Mesenchymal stem cell (in vitro differentiated cells and primary cell): Measurements from ENCODE around the gene NGEF.

Experiments
- DNase-seq: peaks from one replicate; pipeline ENCODE4 v3.0.0-alpha.2; 2013
- H2AFZ ChIP-seq: one replicate; pipeline ENCODE4 v1.6.1; 2013; ENCODE audit warnings: low read depth, mild to moderate bottlenecking, control low read depth, inconsistent platforms, low read length, moderate library complexity
- H2AK5ac ChIP-seq: 2 replicates; pipeline ENCODE4 v1.6.1; 2013; ENCODE audit warnings: low read length, moderate library complexity, mild to moderate bottlenecking, inconsistent platforms; ENCODE audit not compliant: severe bottlenecking
- H2BK120ac ChIP-seq: one replicate; pipeline ENCODE4 v1.6.1; 2013; ENCODE audit warnings: low read depth, mild to moderate bottlenecking, inconsistent platforms, low read length, moderate library complexity
- H2BK12ac ChIP-seq, 2 experiments: one replicate each; pipeline ENCODE4 v1.6.1; 2013; ENCODE audit warnings: inconsistent platforms in 2 of 2, low read length in 2 of 2, mild to moderate bottlenecking in 2 of 2, moderate library complexity in 2 of 2, control low read depth in 1 of 2
- H2BK15ac ChIP-seq: one replicate; pipeline ENCODE4 v1.6.1; 2013; ENCODE audit warnings: mild to moderate bottlenecking, low read depth, inconsistent platforms; ENCODE audit not compliant: poor library complexity, severe bottlenecking
- H2BK5ac ChIP-seq: 2 replicates; pipeline ENCODE4 v1.6.1; 2013; ENCODE audit warnings: low read depth, mild to moderate bottlenecking, low read length, control low read depth, inconsistent platforms; ENCODE audit not compliant: poor library complexity, severe bottlenecking
- H3K14ac ChIP-seq, 2 experiments: one replicate each; pipeline ENCODE4 v1.6.1; 2013; ENCODE audit warnings: inconsistent platforms in 2 of 2, low read length in 2 of 2, control low read depth in 1 of 2, mild to moderate bottlenecking in 1 of 2, moderate library complexity in 1 of 2
- H3K18ac ChIP-seq, 2 experiments: one replicate each; pipeline ENCODE4 v1.6.1; 2013; ENCODE audit warnings: inconsistent platforms in 2 of 2, low read length in 2 of 2, control low read depth in 1 of 2, low read depth in 1 of 2, mild to moderate bottlenecking in 1 of 2
- H3K23ac ChIP-seq, 2 experiments: one replicate each; pipeline ENCODE4 v1.6.1; 2013; ENCODE audit warnings: inconsistent platforms in 2 of 2, low read length in 2 of 2, mild to moderate bottlenecking in 2 of 2, moderate library complexity in 2 of 2, control low read depth in 1 of 2
- H3K27ac ChIP-seq: 2 replicates; pipeline ENCODE4 v1.5.1; 2013; ENCODE audit warnings: mild to moderate bottlenecking, moderate library complexity, low read length, control low read depth, inconsistent platforms; ENCODE audit not compliant: poor library complexity, severe bottlenecking
- H3K27me3 ChIP-seq, 2 experiments: 2 replicates each; pipeline versions ENCODE4 v1.6.1 to v1.7.0; 2013; ENCODE audit warnings: low read length in 2 of 2, mild to moderate bottlenecking in 2 of 2, moderate library complexity in 2 of 2, control low read depth in 1 of 2, inconsistent platforms in 1 of 2; ENCODE audit not compliant: control insufficient read depth in 1 of 2, insufficient read depth in 1 of 2
- H3K36me3 ChIP-seq, 2 experiments: 2 replicates each; pipeline versions ENCODE4 v1.6.1 to v1.7.0; 2013; ENCODE audit warnings: low read length in 2 of 2, control low read depth in 1 of 2, inconsistent platforms in 1 of 2, low read depth in 1 of 2, mild to moderate bottlenecking in 1 of 2; ENCODE audit not compliant: insufficient read depth in 2 of 2, control insufficient read depth in 1 of 2
- H3K4ac ChIP-seq, 2 experiments: one replicate each; pipeline ENCODE4 v1.6.1; 2013; ENCODE audit warnings: inconsistent platforms in 2 of 2, low read length in 2 of 2, mild to moderate bottlenecking in 2 of 2, moderate library complexity in 2 of 2, control low read depth in 1 of 2, low read depth in 1 of 2
- H3K4me1 ChIP-seq: 2 replicates; pipeline ENCODE4 v1.6.1; 2013; ENCODE audit warnings: low read depth, low read length, control low read depth; ENCODE audit not compliant: control insufficient read depth, insufficient read depth
- H3K4me2 ChIP-seq: 2 replicates; pipeline ENCODE4 v1.6.1; 2013; ENCODE audit warnings: low read length, mild to moderate bottlenecking, inconsistent platforms; ENCODE audit not compliant: poor library complexity, severe bottlenecking
- H3K4me3 ChIP-seq, 2 experiments: 2 replicates each; pipeline versions ENCODE4 v1.5.1 to v1.7.0; 2013; ENCODE audit warnings: low read length in 2 of 2, mild to moderate bottlenecking in 2 of 2, control low read depth in 1 of 2, low read depth in 1 of 2; ENCODE audit not compliant: insufficient read depth in 1 of 2
- H3K79me1 ChIP-seq: replicated peaks from 2 replicates; pipeline ENCODE4 v1.6.1; 2013; ENCODE audit warnings: mild to moderate bottlenecking, control low read depth, low read length, inconsistent platforms; ENCODE audit not compliant: poor library complexity, severe bottlenecking
- H3K9ac ChIP-seq: 2 replicates; pipeline ENCODE4 v1.7.0; 2013; ENCODE audit warnings: mild to moderate bottlenecking, low read length, moderate library complexity
- H3K9me3 ChIP-seq: 2 replicates; pipeline ENCODE4 v1.7.0; 2013; ENCODE audit warnings: mild to moderate bottlenecking, low read length; ENCODE audit not compliant: control insufficient read depth
- H4K8ac ChIP-seq: one replicate; pipeline ENCODE4 v1.6.1; 2013; ENCODE audit warnings: inconsistent platforms, mild to moderate bottlenecking, low read length, moderate library complexity
- H4K91ac ChIP-seq: one replicate; pipeline ENCODE4 v1.6.1; 2013; ENCODE audit warnings: mild to moderate bottlenecking, low read length, inconsistent platforms
- WGBS: methylation state at CpG from one replicate; pipeline ENCODE4 v1.1.7; 2013; ENCODE audit warnings: mixed read lengths; 5-methylcytosine and 5-hydroxymethylcytosine counted together

Gene NGEF

DNA sequence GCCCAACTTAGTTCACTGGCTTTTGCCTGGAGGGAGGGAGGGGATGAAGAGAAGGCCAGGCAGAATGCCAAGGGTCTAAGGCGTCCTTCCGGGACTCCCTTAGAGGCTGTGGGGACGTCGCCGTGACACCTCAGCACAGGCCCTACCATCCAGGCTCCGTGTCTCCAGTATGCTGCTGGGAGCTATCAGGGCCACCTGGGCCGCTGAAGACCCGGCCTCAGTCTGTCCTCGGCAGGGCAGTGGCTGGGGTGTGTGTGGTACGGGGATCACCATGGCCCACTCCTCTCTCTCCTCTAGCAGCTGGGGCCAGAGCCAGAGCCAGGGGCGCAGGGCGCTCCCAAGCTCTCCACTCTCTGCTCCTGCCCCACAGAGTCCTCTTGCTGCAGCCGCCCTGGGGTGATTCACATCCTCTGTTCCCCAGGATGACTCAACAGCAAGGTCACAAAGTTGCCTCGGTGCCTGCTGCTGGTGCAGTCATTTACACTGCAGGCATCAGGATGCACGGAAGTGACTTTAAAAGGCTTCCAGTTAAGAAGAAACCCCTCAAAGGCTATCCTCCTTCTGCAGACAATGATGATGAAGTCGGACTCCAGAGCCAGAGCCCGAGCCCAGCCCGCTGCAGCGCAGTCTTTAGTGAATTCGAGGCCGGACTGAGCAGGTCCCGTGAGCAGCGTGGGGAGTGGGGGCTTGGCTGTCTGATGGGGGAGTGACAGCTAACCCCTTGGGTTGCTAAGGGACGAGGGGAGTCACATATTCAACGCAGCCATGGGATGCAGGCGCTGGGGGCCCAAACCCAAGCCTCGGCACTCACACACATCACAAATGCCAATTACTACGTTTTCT is 111.1 kb downstream of the NGEF start:
- H3K4me2 ChIP-seq: peak overlapping the region; percentile 11
- peak overlapping the region in 1 of 2 experiments; percentile 6 for H3K23ac ChIP-seq
- peak overlapping the region in 1 of 2 experiments; percentile 84 for H3K14ac ChIP-seq
- H4K91ac ChIP-seq: peak overlapping the region; percentile 96
- DNase-seq: peak; percentile 92
- H3K79me1 ChIP-seq: no peaks in the 10 kb centered on the region
- peak overlapping the region; percentile 69 to 84 for H3K4ac ChIP-seq
- peak overlapping the region in 1 of 2 experiments; percentile 38 for H3K4me3 ChIP-seq
- no peaks in the 10 kb centered on the region for H3K9me3 ChIP-seq
- peak overlapping the region; percentile 46 for H2AK5ac ChIP-seq
- WGBS: 21% methylated on average over 21 of the region's 28 CpGs
- no peak overlapping the region for H2BK5ac ChIP-seq
- peaks cover 15% of the 10 kb centered on the region for H3K4me1 ChIP-seq
- H2BK12ac ChIP-seq: peak overlapping the region; percentile 60 to 88
- H3K36me3 ChIP-seq: no peaks in the 10 kb centered on the region
- peak overlapping the region; percentile 43 for H2AFZ ChIP-seq
- H3K9ac ChIP-seq: peak overlapping the region; percentile 24
- H3K27me3 ChIP-seq: no peaks in the 10 kb centered on the region
- H3K27ac ChIP-seq: peak overlapping the region; percentile 65
- H4K8ac ChIP-seq: peak overlapping the region; percentile 97
- peak overlapping the region; percentile 92 for H2BK15ac ChIP-seq
- peak overlapping the region; percentile 71 to 93 for H3K18ac ChIP-seq
- peak overlapping the region; percentile 87 for H2BK120ac ChIP-seq

GRCh38 chr2:232900811-232901735 is 112.0 kb downstream of the NGEF start:
- Histone ChIP-seq H3K27ac (peak overlapping the region; percentile 65), H3K9me3 (no peaks in the 10 kb centered on the region), H2BK120ac (peak overlapping the region; percentile 87), H2BK5ac (no peak overlapping the region), H2BK12ac (peak overlapping the region; percentile 60 to 88), H3K27me3 (no peaks in the 10 kb centered on the region), H3K36me3 (no peaks in the 10 kb centered on the region), H2BK15ac (peak overlapping the region; percentile 92), H2AK5ac (peak overlapping the region; percentile 46), H4K91ac (peak overlapping the region; percentile 96), H3K14ac (peak overlapping the region in 1 of 2 experiments; percentile 84), H3K4ac (peak overlapping the region; percentile 69 to 84), H3K4me3 (peak overlapping the region in 1 of 2 experiments; percentile 38), H3K79me1 (no peaks in the 10 kb centered on the region), H2AFZ (no peak overlapping the region), H3K4me1 (peaks cover 15% of the 10 kb centered on the region), H3K18ac (peak overlapping the region; percentile 59 to 93), H3K4me2 (no peak overlapping the region), H4K8ac (peak overlapping the region; percentile 97), H3K9ac (peak overlapping the region; percentile 24), H3K23ac (peak overlapping the region in 1 of 2 experiments; percentile 6)
- no peak for DNase-seq
- WGBS: 72% methylated on average over 39 of the region's 43 CpGs

- WGBS: 89% methylated on average over 18 of the region's 18 CpGs
Measured at GRCh38 chr2:232898592-232899543, 114.2 kb downstream of the NGEF start.

More at GRCh38 chr2:232898592-232899543, 114.2 kb downstream of the NGEF start:
- no peak overlapping the region for H3K14ac ChIP-seq
- H3K4me1 ChIP-seq: peaks cover 14% of the 10 kb centered on the region
- H4K91ac ChIP-seq: peak overlapping the region; percentile 45
- H3K18ac ChIP-seq: peak overlapping the region in 1 of 2 experiments; percentile 54
- H4K8ac ChIP-seq: no peak overlapping the region
- peaks cover 0 to 7% of the 10 kb centered on the region in 2 experiments for H3K27me3 ChIP-seq
- H3K4me2 ChIP-seq: no peak overlapping the region
- no peak overlapping the region for H3K4me3 ChIP-seq
- H2BK5ac ChIP-seq: no peak overlapping the region
- H3K4ac ChIP-seq: no peak overlapping the region
- H2AK5ac ChIP-seq: no peak overlapping the region
- no peak overlapping the region for H2BK15ac ChIP-seq
- H3K36me3 ChIP-seq: no peaks in the 10 kb centered on the region
- peak; percentile 47 for DNase-seq
- H2BK120ac ChIP-seq: no peak overlapping the region
- no peaks in the 10 kb centered on the region for H3K79me1 ChIP-seq
- no peak overlapping the region for H3K23ac ChIP-seq
- H3K9ac ChIP-seq: no peak overlapping the region
- no peaks in the 10 kb centered on the region for H3K9me3 ChIP-seq
- H2AFZ ChIP-seq: no peak overlapping the region
- no peak overlapping the region for H3K27ac ChIP-seq
- H2BK12ac ChIP-seq: no peak overlapping the region
